Cardiac fibroblast (primary cell): ENCODE measurements around the gene PKP2.

ENCODE experiments used
- DNase-seq, 2 donors: peaks; one replicate each; pipeline versions ENCODE4 v3.0.0 to v3.0.0-alpha.2; 2010; ENCODE audit warnings: low read depth in 2 of 2
- H3K4me3 ChIP-seq, 2 donors: replicated peaks in 1 of 2; 1 replicate in 1 of 2; 2 replicates in 1 of 2; pipeline ENCODE4 v1.5.1; 2011; ENCODE audit warnings: low read depth in 2 of 2, low read length in 2 of 2, mild to moderate bottlenecking in 2 of 2, moderate library complexity in 1 of 2
- CTCF ChIP-seq: IDR thresholded peaks from one replicate; pipeline ENCODE4 v1.5.1; 2011; ENCODE audit warnings: low read depth, mild to moderate bottlenecking, low read length, inconsistent platforms

PKP2 gene

GRCh38 chr12:32847287-32847686 is 49.3 kb downstream of the PKP2 start:
- peak in 1 of 2 donors; percentile 3 for DNase-seq
- no peak for TF ChIP-seq CTCF

GRCh38 chr12:32846053-32846452 is 50.5 kb downstream of the PKP2 start:
- no peak for DNase-seq
- no peak for TF ChIP-seq CTCF
- H3K4me3 ChIP-seq: no peak overlapping the region

More at GRCh38 chr12:32847287-32847686, 49.3 kb downstream of the PKP2 start:
- H3K4me3 ChIP-seq: no peak overlapping the region

- no peak for TF ChIP-seq CTCF
- DNase-seq: peak; percentile 31 to 63
- no peak overlapping the region for H3K4me3 ChIP-seq
These were observed 53.0 kb downstream of the PKP2 start for GRCh38 chr12:32843528-32844095.

GRCh38 chr12:32841061-32841460 is 55.5 kb downstream of the PKP2 start:
- DNase-seq: no peak

GRCh38 chr12:32839828-32840227 is 56.7 kb downstream of the PKP2 start:
- no peak for TF ChIP-seq CTCF
- no peak for DNase-seq
- no peak overlapping the region for H3K4me3 ChIP-seq

More at GRCh38 chr12:32841061-32841460, 55.5 kb downstream of the PKP2 start:
- no peak for TF ChIP-seq CTCF
- no peak overlapping the region for H3K4me3 ChIP-seq

GRCh38 chr12:32837974-32838373 is 58.6 kb downstream of the PKP2 start:
- no peak for TF ChIP-seq CTCF
- H3K4me3 ChIP-seq: no peak overlapping the region
- DNase-seq: no peak

GRCh38 chr12:32836710-32837109 is 59.9 kb downstream of the PKP2 start:
- DNase-seq: no peak
- no peak overlapping the region for H3K4me3 ChIP-seq
- no peak for TF ChIP-seq CTCF
